ENCODE data around the gene ADAMTS14.
"Not testable (repeated sequence)": the region's sequence is repeated elsewhere in the genome, so short reads cannot be mapped to it uniquely, and the experiment has no call there.

Gene ADAMTS14

DNA sequence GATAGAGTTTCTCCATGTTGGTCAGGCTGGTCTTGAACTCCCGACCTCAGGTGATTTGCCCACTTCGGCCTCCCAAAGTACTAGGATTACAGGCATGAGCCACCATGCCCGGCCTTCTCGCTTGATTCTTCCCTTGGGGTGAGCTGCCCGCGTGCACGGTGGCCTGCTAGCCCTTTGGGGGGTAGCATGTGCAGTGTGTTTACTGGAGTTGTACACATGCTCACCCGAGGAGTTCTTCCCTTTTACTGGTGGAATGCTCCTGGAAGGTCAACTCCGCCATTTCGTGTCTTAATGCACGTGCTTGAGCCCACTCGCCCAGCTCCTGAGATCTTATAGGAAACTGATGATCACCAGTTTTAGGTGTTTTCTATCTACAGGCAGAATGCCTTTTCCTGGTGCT is 17.0 kb upstream of the ADAMTS14 start:
- no peak for DNase-seq (ENCODE audit: low read depth, low spot score)

DNA sequence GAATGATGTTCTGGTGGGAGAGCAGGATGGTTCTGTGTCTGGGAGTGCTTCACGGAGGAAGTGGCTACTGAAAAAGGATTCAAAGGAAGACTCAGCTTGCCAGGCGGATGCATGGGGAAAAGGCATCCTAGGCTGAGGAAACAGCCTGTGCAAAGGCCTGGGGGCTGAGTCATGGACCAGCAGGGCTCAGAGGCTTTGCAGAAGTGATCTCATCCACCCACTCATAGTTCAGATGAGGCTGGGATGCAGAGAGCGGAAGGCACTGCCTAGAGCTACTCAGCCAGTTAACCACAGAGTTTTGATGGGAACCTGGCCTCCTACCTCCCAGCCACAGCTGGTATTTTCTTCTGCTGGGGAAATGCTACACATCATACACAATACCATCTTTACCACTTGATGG is 15.8 kb upstream of the ADAMTS14 start:
- peak; percentile 95 for DNase-seq (ENCODE audit: low read depth, low spot score)

DNA sequence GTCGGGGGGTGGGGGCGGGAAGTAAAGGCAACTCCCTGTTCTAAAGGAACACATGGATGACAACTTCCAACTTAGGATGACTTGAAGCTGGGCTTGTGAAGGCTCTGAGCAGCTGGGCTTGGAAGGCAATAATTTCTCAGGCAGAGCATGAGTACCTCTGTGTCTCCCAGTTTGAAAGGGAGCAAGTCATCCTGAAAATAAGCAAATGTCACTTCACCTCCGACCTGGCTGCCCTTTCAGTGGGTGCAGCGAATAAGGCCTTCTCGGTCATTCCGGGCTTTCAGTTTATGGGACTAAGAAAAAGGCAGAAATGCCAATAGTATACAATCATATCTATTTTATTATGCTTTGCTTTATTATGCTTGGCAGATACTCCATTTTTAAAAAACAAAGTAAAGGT is 15.3 kb upstream of the ADAMTS14 start:
- DNase-seq (ENCODE audit: low read depth, low spot score), result no peak

DNA sequence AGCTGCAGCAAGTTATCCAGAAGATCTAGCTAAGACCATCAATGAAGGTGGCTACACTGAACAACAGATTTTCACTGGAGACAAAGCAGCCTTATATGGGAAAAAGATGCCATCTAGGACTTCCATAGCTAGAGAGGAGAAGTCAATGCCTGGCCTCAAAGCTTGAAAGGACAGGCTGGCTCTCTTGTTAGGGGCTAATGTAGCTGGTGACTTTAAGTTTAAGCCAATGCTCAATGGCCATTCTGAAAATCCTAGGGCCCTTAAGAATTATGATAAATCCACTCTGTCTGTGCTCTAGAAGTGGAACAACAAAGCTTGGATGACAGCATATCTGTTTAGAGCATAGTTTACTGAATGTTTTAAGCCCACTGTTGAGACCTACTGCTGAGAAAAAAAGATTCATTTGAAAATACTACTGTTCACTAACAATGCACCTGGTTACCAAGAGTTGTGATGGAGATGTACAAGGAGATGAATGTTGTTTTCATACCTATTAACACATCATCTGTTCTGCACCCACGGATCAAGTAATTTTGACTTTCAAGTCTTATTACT is 13.6 kb upstream of the ADAMTS14 start:
- DNase-seq (ENCODE audit: low read depth, low spot score), result no peak

DNA sequence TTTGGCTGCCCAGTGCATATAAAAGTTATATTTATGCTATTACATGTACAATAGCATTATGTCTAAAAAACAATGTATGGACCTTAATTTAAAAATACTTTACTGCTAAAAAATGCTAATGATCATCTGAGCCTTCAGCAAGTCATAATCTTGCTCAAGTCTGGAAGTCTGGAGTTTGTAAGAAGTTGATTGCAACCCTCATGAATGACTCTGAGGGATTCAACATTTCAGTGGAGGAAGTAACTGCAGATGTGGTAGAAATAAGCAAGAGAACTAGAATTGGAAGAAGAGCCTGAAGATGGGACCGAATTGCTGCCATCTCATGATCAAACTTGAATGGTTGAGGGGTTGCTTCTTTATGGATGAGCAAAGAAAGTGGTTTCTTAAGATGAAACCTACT is 13.0 kb upstream of the ADAMTS14 start:
- no peak for DNase-seq (ENCODE audit: low read depth, low spot score)

DNA sequence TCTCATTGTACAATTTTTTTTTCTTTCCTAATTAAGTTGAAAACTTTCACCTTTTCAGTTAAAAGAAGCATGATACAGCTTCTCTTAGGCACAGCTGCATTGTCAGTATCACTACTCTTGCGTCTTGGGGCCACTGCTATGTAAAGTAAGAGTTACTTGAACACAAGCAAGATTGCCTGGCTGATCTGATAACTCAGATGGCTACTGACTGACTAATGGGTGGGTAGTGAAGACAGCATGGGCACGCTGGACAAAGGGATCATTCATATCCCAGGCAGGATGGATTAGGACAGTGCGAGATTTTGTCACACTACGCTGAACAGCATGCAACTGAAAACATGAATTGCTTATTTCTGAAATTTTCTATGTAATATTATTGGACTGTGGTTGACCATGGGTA is 11.6 kb upstream of the ADAMTS14 start:
- DNase-seq (ENCODE audit: low read depth, low spot score), result no peak

DNA sequence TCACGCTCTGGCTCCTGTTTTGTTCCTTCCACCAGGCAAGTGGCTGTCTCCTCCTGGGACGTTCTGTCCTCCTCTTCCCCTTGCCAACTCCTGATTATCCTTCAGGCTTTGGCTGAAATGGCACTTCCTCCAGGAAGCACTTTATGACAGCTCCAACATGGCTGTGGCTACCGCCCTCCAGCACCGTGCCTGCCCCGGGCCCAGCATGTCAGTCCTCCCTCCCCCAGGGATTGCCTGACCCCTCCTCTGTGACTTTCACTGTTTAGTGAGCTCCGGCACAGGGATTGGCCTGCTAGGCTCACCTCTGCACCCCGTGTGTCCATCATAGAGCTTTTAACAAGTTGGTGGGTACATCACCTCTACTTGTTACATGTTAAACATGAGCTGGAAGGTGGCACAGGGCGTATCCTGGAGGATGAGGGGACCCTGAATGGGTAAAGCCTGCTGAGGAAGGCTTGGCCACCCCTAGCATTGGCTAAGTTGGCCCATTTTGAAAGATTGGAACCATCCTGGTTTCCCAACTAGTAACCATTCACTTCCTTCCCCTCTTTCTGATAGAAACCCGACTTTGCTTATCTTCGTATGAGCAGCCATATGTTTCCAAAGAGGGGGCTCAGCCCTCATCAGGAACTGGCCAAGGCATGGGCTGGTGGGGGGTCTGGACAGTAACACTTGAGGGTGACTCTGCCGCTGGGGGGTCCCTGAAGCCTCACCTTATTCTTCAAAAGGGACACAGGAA is 10.5 kb upstream of the ADAMTS14 start:
- no peak for DNase-seq (ENCODE audit: low read depth, low spot score)

DNA sequence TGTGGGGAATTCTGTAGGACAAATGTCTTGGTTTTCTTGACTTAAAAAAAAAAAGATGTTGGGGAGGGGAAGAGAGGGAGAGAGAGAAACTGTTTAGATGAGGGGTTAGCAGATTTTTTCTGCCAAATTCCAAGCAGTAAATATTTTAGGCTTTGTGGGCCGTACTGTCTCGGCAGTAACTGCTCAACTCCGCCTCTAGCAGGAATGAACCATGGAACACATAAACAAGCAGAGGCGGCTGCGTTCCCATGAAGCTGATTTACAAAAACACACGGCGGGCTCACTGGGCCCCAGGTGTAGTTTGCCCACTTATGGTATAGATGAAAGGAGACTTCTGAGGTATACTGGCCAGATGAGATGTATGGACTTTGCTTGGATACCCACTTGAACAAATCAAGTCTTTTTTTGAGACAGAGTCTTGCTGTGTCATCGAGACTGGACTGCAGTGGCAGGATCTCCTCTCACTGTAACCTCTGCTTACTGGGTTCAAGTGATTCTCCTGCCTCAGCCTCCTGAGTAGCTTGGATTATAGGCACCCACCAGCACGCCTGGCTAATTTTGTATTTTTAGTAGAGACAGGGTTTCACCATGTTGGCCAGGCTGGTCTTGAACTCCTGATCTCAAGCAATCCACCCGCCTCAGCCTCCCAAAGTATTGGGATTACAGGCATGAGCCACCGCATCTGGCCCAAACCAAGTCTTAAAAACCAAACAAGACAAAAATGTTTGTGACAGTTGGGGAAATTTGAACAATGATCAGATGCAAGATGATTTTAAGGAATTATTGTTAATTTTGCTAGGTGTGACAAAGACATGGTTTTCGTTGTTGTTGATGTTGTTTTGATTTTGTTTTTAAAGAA is 9.7 kb upstream of the ADAMTS14 start:
- DNase-seq (ENCODE audit: low read depth, low spot score), result no peak

DNA sequence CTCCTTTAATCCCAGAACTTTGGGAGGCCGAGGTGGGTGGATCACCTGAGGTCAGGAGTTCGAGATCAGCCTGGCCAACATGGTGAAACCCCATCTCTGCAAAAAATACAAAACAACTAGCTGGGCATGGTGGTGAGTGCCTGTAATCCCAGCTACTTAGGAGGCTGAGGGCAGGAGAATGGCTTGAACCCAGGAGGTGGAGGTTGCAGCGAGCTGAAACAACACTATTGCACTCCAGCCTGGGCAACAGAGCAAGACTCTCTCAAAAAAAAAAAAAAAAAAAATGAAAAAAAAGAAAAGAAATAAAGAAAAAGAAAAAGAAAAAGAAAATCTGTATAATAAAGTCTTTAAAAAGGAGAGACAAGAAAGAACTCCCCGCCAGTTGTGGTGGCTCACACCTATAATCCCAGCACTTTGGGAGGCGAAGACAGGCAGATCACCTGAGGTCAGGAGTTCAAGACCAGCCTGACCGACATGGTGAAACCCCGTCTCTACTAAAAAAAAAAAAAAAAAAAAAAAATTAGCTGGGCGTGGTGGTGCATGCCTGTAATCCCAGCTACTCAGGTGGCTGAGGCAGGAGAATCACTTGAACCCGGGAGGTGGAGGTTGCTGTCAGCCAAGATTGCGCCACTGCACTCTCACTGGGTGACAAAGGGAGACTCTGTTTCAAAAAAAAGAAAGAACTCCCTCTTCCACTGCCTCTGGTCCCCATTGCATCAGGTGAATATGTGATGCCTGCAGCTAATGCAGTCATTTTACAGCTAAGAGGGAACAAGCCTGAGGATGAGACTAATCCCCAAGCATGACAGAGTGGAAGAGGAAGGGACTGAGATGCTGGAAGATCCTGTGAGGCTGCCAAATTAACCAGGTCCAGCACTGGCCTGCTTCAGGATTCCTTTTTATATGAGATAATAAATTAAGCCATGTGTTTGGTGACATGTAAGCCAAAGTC is 8.6 kb upstream of the ADAMTS14 start:
- not testable (repeated sequence) for DNase-seq (ENCODE audit: low read depth, low spot score)

DNA sequence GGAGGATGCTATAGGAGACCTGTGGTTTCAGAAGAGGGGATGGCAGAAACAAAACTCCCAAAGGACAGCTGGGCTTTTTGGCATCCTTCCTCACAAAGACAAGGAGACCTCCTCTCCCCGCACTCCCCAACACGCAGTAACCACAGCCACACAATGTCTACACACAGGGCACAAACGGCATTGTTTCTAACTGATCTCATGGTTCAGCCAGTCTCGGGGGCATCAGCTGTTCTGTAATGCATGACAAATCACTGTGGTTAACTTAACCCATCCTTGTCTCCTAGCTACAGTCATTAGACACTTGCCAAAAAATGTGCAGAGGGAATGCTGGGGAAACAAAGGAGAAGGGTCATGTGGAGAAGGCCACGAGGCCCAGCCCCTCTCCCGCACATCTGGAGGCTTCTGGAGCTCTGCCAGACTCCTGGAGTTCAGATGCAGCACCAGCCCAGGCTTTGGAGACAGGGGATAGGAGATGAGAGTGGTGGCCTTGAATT is 7.6 kb upstream of the ADAMTS14 start:
- DNase-seq (ENCODE audit: low read depth, low spot score), result peak; percentile 93

DNA sequence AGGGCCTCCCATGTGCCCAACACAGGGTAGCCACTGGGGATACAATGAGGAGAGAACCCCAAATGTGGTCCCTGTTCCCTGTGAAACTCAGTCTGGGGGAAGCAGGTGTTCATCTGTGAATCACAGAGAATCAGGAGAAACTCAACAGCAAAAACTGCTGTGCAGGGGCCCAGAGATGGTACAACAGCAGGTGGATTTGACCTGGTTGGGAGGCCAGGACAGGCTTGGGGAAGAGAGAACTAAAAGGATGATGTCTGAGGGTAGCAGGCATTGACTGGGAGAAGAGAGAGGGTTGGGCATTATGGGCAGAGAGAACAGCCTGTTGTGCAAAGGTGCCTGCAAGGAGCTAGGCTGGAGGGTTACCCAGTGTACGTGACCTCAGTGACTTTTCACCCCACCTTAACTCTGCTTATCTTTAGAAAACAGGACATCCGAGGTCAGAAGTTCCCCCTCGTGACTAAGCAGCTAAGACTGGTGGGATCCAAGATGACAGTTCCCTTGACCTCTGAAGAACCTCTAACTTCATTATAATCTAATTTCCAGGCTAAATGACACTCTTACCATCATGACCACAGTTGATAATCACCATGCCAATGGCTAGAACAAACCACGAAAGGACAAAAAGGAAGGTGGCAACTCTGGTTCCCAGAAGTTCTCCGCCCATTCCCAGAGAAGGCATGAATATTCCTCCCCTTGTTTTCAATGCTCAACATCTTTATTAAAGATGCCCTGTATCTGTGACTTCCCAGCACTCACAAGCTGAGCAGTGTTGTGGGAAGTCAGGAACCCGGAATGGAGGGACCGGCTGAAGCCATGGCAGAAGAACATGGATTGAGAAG is 5.1 kb upstream of the ADAMTS14 start:
- no peak for DNase-seq (ENCODE audit: low read depth, low spot score)

DNA sequence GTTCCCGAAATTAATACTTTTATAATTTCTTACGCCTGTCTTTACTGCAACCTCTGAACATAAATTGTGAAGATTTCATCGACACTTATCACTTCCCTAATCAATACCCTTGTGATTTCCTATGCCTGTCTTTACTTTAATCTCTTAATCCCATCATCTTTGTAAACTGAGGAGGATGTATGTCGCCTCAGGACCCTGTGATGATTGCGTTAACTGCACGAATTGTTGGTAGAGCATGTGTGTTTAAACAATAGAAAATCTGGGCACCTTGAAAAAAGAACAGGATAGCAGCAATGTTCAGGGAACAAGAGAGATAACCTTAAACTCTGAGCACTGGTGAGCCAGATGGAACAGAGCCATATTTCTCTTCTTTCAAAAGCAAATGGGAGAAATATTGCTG is 4.5 kb upstream of the ADAMTS14 start:
- DNase-seq (ENCODE audit: low read depth, low spot score), result not testable (repeated sequence)

DNA sequence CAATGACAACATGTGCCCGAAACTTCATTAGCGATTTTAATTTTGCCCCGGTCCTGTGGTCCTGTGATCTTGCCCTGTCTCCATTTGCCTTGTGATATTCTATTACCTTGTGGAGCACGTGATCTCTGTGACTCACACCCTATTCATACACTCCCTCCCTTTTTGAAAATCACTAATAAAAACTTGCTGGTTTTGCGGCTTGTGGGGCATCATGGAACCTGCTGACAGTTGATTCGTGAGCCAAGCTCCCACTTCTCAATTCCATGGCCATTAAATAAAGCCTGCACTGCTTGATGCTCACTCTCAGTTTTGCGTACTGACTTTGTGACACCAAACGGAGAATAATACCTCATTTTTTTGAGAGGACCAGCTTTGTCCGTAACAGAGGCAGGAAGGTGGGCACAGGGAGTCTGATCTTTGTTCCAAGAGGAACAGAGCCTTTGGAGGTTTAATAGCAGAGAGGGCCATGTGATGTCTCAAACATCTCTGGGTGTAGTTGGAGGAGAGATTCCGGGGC is 3.8 kb upstream of the ADAMTS14 start:
- DNase-seq (ENCODE audit: low read depth, low spot score), result no peak

DNA sequence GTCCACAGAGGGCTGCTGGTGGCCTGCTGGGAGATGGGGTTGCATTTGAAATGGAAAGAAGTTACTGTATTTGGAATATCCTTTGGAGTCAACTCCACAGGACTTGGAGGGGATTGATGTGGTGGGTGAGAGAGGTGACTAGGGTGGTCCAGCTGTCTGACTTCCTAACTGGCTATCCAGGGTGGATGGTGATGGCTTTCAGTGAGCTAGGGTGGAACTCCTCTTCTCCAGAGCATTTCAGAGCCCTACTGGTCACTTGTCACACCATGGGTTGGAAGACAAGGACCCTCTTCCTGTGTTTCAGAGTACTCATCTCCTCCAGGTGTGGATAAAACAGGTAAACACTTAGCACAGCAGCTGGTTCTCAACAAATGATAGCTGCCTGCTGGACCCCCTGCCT is 3.3 kb upstream of the ADAMTS14 start:
- DNase-seq (ENCODE audit: low read depth, low spot score), result no peak

DNA sequence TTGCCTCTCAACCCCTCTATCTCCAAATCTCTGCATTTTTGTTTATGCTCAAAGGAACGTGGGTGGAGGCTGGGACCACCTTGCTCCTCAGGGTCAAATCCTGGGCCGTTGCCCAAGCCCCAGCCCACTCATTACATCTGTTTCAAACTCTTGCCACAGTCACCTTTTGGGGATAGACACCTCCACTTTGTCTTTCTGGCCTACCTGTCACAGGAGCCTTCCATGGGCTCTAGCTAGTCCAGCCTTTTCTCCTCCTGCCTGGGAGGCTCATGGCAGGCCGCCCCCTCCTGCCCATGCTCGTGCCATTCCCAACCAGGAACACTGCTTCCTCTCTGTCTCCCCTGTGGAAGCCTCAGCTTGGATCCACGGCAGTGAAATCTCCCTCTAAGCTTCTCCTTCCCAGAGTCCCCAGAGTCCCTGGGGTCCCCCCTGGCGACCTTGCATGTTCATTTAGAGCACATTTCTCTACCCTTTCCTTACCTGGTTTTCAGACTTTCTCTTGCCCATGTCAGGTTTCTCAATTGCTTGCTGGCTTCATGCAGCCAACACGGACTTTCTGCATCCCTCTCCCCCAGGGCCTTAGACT is 2.5 kb upstream of the ADAMTS14 start:
- no peak for DNase-seq (ENCODE audit: low read depth, low spot score)

DNA sequence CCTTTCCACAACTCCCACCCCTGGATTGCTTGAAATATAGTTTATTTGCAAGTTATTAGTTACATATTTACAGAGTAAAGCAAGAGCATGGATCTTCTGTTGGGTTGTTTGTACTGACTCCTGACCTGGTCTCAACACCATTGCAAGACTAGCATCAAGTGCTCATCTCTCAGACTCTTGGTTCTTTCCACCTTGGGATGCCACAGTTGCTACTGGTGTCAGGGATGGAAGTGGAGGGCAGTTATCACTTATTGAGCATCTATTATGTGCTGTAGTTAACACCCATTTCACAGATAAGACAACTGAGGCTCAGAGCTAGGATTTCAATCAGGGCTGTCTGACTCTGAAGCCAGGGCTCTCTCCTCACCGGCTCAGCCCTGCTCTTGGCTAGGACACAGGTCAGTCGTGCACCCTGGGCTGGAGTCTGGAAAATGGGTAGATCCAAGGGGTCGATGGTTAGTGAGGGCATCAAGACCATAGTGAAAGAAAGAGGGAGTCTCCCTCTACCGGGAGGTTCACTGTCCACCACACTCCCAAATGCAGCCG is 614 bp upstream of the ADAMTS14 start:
- DNase-seq (ENCODE audit: low read depth, low spot score), result no peak

DNA sequence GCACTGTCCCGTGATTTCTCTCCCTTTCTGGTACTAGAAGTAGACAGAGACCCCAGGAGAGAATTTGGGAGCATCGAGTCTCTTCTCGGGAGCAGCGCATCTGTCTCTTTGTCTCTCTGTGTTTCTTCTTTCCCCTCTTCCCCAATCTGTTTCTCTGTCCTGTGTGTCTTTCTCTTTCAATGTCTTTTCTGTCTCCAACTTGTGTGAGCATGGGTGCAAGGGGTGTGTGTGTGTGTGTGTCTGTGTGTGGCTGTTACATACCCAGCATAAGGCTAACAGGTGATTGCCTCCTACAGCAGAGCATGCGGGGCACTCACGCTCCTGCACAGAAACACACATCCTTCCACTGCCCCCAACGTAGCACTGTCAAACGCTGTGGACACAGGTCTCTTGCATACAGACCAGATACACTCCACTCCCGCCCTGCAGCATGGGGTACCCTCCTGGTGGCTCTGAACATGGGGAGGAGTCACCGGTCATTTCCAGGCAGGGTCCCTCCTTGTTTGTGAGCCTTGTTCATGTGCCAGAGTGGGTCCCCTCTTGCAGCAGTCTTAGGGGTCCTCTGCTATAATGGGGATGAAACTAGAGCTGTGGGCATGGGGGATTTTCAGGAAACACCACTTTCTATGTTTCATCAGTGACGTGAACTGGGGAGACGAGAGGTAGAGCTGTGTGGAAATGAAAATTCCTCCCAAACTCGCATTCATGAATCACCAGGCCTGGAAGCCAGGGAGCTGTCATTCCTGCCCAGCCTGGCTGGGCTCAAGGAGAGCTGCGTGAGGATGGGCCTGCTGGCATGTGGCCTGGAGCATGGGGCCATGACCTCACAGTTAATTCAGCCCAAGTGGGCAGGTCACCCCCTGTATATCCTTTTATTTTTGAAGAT is 980 bp downstream of the ADAMTS14 start:
- DNase-seq (ENCODE audit: low read depth, low spot score), result no peak

DNA sequence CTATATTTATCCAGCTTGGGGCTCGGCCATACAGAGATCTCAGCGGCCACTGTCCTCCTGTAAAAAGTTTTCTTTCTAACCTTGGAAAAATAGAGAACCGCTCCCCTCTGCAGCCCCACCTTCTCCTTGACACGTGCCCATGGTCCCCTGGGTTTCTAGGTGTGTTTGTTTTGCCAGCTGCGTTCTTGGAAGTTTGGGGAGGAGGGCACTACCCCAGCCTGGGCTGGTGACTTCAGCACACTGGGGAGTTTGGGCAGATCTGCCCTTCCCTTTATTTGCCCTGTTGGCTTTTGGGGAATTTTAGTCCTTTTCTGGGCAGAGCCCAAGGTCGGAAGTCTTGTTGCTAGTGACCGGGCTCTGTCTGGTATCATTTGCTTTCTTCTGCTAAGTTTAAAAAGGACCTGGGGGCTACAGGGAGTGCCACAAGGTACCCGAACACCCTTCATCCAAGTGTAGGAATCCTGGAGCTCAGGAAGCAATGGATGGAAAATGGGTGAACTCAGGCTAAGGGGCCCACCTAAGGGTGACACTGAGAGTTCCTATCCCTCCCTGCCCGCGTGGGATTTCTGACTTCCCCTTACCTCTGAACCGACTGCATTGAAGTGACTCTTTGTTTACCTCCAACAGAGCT is 1.7 kb downstream of the ADAMTS14 start:
- DNase-seq (ENCODE audit: low read depth, low spot score), result no peak

All from smooth muscle cell of the brain vasculature (primary cell).